Left renal cortex interstitium (tissue), 4 donors: Measurements from ENCODE around the gene ATP2B3. TPM values are rescaled to one million over a fixed set of nuclear protein-coding genes. Genes with fewer than 3 reads are reported as not detected.
A peak's percentile ranks its signal among the peaks of the same experiment; 100 is the strongest.
"Not testable (repeated sequence)": the region's sequence is repeated elsewhere in the genome, so short reads cannot be mapped to it uniquely, and the experiment has no call there.

ENCODE experiments used
- DNase-seq, 4 donors: peaks; one replicate each; pipeline ENCODE4 v3.0.0-alpha.2; 2013; ENCODE audit warnings: low read depth in 4 of 4, low spot score in 2 of 4, missing footprints in 1 of 4
- polyA plus RNA-seq, 4 donors: library from polyadenylated mRNA; unstranded; fragments of 120-200 nt; gene quantifications; one replicate each; pipeline ENCODE4 v1.2.1, GENCODE V29; 2013; ENCODE audit not compliant: insufficient read length in 4 of 4

ATP2B3 gene
- polyA plus RNA-seq, 4 donors: 0.17 to 0.35 (median 0.33) TPM

- no peak for DNase-seq
These were observed 73.8 kb downstream of the ATP2B3 start for GRCh38 chrX:153590961-153591956.

- no peak for DNase-seq
These were observed 74.8 kb downstream of the ATP2B3 start for GRCh38 chrX:153592091-153592833.

- DNase-seq: no peak
These were observed 75.7 kb downstream of the ATP2B3 start for GRCh38 chrX:153592966-153593688.

GRCh38 chrX:153593811-153594500, 76.5 kb downstream of the ATP2B3 start:
- DNase-seq: no peak

- DNase-seq: no peak
These were observed 77.9 kb downstream of the ATP2B3 start for GRCh38 chrX:153595387-153595786.

- no peak for DNase-seq
These were observed 78.7 kb downstream of the ATP2B3 start for GRCh38 chrX:153595859-153596857.

GRCh38 chrX:153596981-153597750, 79.7 kb downstream of the ATP2B3 start:
- DNase-seq: no peak

- no peak for DNase-seq
These were observed 81.2 kb downstream of the ATP2B3 start, which contains the start of gene CCNQ for GRCh38 chrX:153598541-153599191. Gene CCNQ, minus strand, starts transcription at chrX:153599139. Its CDS starts 66 bp downstream, at chrX:153599073.

GRCh38 chrX:153599192-153600031, 82.0 kb downstream of the ATP2B3 start:
- peak in 3 of 4 donors; percentile 59 to 74 (median 72) for DNase-seq

- no peak for DNase-seq
These were observed 82.6 kb downstream of the ATP2B3 start for GRCh38 chrX:153600032-153600373.

- DNase-seq: no peak
These were observed 83.5 kb downstream of the ATP2B3 start for GRCh38 chrX:153600921-153601320.

GRCh38 chrX:153601511-153602110, 84.2 kb downstream of the ATP2B3 start:
- DNase-seq: no peak

GRCh38 chrX:153602601-153603000, 85.2 kb downstream of the ATP2B3 start:
- DNase-seq: no peak

- no peak for DNase-seq
These were observed 85.8 kb downstream of the ATP2B3 start for GRCh38 chrX:153603131-153603656.

GRCh38 chrX:153604666-153605380, 87.4 kb downstream of the ATP2B3 start:
- DNase-seq: not testable (repeated sequence)
